Stimulated activated CD4-positive, alpha-beta T cell treated with anti-CD3 and anti-CD28 coated beads, Interleukin-4, amount 100 ng/mL, for 1 hour (primary cell): ENCODE data around the gene SMC3.
A peak's percentile ranks its signal among the peaks of the same experiment; 100 is the strongest.

ENCODE experiments used
- DNase-seq: peaks from one replicate; pipeline ENCODE4 v3.0.0-alpha.2; 2020

SMC3 gene

GRCh38 chr10:110546077-110546476, 21.4 kb upstream of the SMC3 start:
- no peak for DNase-seq

- DNase-seq = no peak
Observed at GRCh38 chr10:110546499-110547110, 20.9 kb upstream of the SMC3 start.

- DNase-seq = no peak
Observed at GRCh38 chr10:110547139-110547761, 20.2 kb upstream of the SMC3 start.

- DNase-seq = no peak
Observed at GRCh38 chr10:110548002-110548401, 19.5 kb upstream of the SMC3 start.

- no peak for DNase-seq
Observed at GRCh38 chr10:110549211-110549610, 18.3 kb upstream of the SMC3 start.

- DNase-seq = no peak
Observed at GRCh38 chr10:110553905-110554304, 13.6 kb upstream of the SMC3 start.

GRCh38 chr10:110556296-110556695, 11.2 kb upstream of the SMC3 start:
- DNase-seq = no peak

GRCh38 chr10:110556969-110557601, 10.4 kb upstream of the SMC3 start:
- peak; percentile 64 for DNase-seq

GRCh38 chr10:110558041-110558440, 9.5 kb upstream of the SMC3 start:
- no peak for DNase-seq

- no peak for DNase-seq
Observed at GRCh38 chr10:110560012-110560411, 7.5 kb upstream of the SMC3 start.

GRCh38 chr10:110561292-110561691, 6.2 kb upstream of the SMC3 start:
- no peak for DNase-seq

- no peak for DNase-seq
Observed at GRCh38 chr10:110562348-110562747, 5.1 kb upstream of the SMC3 start.

- DNase-seq = no peak
Observed at GRCh38 chr10:110563132-110563531, 4.4 kb upstream of the SMC3 start.

- DNase-seq = no peak
Observed at GRCh38 chr10:110566472-110567200, 859 bp upstream of the SMC3 start.

GRCh38 chr10:110568055-110568735, 700 bp downstream of the SMC3 start:
- DNase-seq = peak; percentile 56

GRCh38 chr10:110569122-110569521, 1.6 kb downstream of the SMC3 start:
- DNase-seq = no peak

GRCh38 chr10:110569736-110570135, 2.2 kb downstream of the SMC3 start:
- no peak for DNase-seq

- DNase-seq = no peak
Observed at GRCh38 chr10:110571093-110571743, 3.7 kb downstream of the SMC3 start.

GRCh38 chr10:110572862-110573261, 5.4 kb downstream of the SMC3 start:
- no peak for DNase-seq

GRCh38 chr10:110574420-110574819, 6.9 kb downstream of the SMC3 start:
- DNase-seq = no peak

GRCh38 chr10:110576220-110576619, 8.7 kb downstream of the SMC3 start:
- no peak for DNase-seq

GRCh38 chr10:110577056-110577455, 9.6 kb downstream of the SMC3 start:
- DNase-seq = no peak

GRCh38 chr10:110584006-110584405, 16.5 kb downstream of the SMC3 start:
- DNase-seq = no peak
